ENCODE measurements around the gene NAV2.

DNA sequence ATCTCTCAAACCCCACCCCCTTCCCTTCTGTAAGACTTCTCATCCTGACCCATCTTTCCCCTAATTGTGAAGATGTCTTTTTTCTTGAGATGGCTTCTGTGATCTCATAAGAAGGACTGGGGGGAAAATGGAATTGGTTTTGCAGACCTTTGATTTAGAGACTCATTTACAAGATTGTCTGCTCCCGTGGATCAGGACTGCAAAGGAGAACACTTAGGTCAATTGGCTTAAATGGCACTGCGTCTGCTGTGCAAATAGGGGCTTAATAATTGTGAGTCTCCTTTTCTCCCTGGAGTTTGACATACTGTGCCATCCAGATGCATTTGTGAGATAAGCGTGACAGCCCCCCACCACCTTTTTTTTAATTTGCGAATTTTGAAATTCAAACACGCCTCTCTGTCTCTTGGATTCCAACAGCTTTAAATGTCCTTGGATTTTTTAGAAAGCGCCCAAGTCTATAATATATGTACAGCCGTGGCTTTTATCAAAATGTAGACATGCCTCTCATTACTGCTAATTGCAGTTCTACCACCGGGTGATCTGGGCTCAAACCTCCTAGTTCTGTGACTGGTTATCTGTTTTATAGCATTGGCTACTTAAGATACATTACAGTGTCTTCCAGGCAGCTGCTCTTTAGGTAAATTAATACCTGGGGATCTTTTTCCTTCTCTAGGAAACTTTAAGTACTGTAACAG lies 297.7 kb downstream of the NAV2 start:
- TF ChIP-seq, protein P1, sequence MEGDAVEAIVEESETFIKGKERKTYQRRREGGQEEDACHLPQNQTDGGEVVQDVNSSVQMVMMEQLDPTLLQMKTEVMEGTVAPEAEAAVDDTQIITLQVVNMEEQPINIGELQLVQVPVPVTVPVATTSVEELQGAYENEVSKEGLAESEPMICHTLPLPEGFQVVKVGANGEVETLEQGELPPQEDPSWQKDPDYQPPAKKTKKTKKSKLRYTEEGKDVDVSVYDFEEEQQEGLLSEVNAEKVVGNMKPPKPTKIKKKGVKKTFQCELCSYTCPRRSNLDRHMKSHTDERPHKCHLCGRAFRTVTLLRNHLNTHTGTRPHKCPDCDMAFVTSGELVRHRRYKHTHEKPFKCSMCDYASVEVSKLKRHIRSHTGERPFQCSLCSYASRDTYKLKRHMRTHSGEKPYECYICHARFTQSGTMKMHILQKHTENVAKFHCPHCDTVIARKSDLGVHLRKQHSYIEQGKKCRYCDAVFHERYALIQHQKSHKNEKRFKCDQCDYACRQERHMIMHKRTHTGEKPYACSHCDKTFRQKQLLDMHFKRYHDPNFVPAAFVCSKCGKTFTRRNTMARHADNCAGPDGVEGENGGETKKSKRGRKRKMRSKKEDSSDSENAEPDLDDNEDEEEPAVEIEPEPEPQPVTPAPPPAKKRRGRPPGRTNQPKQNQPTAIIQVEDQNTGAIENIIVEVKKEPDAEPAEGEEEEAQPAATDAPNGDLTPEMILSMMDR (IDR thresholded peaks at IDR 0.05), result no peak
- TF ChIP-seq POLR2A (IDR thresholded peaks at IDR 0.05), result no peak

Measured in body of pancreas (tissue), 4 donors.